PC-9 (cell line): Measurements from ENCODE around the gene DUSP2. TPM values are rescaled to one million over a fixed set of nuclear protein-coding genes. Genes with fewer than 3 reads are reported as not detected.

ENCODE experiments used
- BruUV-seq: library from RNA; stranded (reverse); fragments of 400-500 nt; replicated peaks from 2 replicates; lab custom pipeline; 2021; lab: Mats Ljungman, UMichigan
- CTCF ChIA-PET: fragments of 300-600 bp; sonication (Branson Sonifier 250); formaldehyde crosslinking; loops from one replicate; lab custom pipeline; 2022; ENCODE audit warnings: antibody characterized with exemption; lab: Charles Lee
- POLR2A ChIA-PET: fragments of 300-600 bp; sonication (Branson Sonifier 250); formaldehyde crosslinking; loops from one replicate; lab custom pipeline; 2022; ENCODE audit warnings: antibody characterized with exemption; ENCODE audit not compliant: unreplicated experiment; lab: Charles Lee
- DNase-seq, 2 experiments: peaks; one replicate each; pipeline versions ENCODE4 v3.0.0 to v3.0.0-alpha.2; 2015 to 2022; ENCODE audit warnings: mixed read lengths in 1 of 2
- H2AFZ ChIP-seq: fragments of 200-600 bp; sonication (generic); 2 replicates; pipeline ENCODE4 v1.8.1; 2017; ENCODE audit warnings: antibody characterized with exemption
- H3F3A ChIP-seq: fragments of 200-600 bp; sonication (generic); 2 replicates; pipeline ENCODE4 v1.8.1; 2017; ENCODE audit warnings: antibody characterized with exemption, mild to moderate bottlenecking, low read depth; ENCODE audit not compliant: insufficient read depth
- H3K27ac ChIP-seq: fragments of 200-600 bp; sonication (generic); 2 replicates; pipeline ENCODE4 v1.6.1; 2016; ENCODE audit warnings: mixed run types
- H3K27me3 ChIP-seq: fragments of 200-600 bp; sonication (generic); 2 replicates; pipeline ENCODE4 v1.6.1; 2016; ENCODE audit warnings: low read depth, mixed run types; ENCODE audit not compliant: insufficient read depth
- H3K36me3 ChIP-seq: fragments of 200-600 bp; sonication (generic); 2 replicates; pipeline ENCODE4 v1.6.1; 2016; ENCODE audit warnings: low read depth, mixed run types
- H3K4me1 ChIP-seq: fragments of 200-600 bp; sonication (generic); replicated peaks from 2 replicates; pipeline ENCODE4 v1.6.1; 2016; ENCODE audit warnings: mixed run types; ENCODE audit not compliant: insufficient read depth
- H3K4me2 ChIP-seq: fragments of 200-600 bp; sonication (generic); 2 replicates; pipeline ENCODE4 v1.6.1; 2017; ENCODE audit warnings: mixed run types
- H3K4me3 ChIP-seq: fragments of 200-600 bp; sonication (generic); 2 replicates; pipeline ENCODE4 v1.6.1; 2016; ENCODE audit warnings: mixed run types
- H3K79me2 ChIP-seq: fragments of 200-600 bp; sonication (generic); 2 replicates; pipeline ENCODE4 v1.6.1; 2017; ENCODE audit warnings: low read depth, mixed run types
- H3K9me2 ChIP-seq: fragments of 200-600 bp; sonication (generic); 2 replicates; pipeline ENCODE4 v1.8.1; 2017; ENCODE audit warnings: mild to moderate bottlenecking; ENCODE audit not compliant: insufficient read depth
- H3K9me3 ChIP-seq: fragments of 200-600 bp; sonication (generic); 2 replicates; pipeline ENCODE4 v1.8.1; 2016; ENCODE audit warnings: low read depth; ENCODE audit not compliant: insufficient read depth
- H4K20me1 ChIP-seq: fragments of 200-600 bp; sonication (generic); 2 replicates; pipeline ENCODE4 v1.8.1; 2017; ENCODE audit not compliant: insufficient read depth
- EZH2 ChIP-seq: fragments of 200-600 bp; sonication (generic); IDR thresholded peaks from 2 replicates; pipeline ENCODE4 v1.8.0; 2017; ENCODE audit warnings: antibody characterized with exemption, low read depth
- intact Hi-C: fragments of 100-400 bp; cut with micrococcal nuclease; formaldehyde crosslinking; loops from one replicate; pipeline ENCODE4 v1.10.0; 2022; ENCODE audit not compliant: unreplicated experiment
- total RNA-seq: library from RNA; stranded (reverse); gene quantifications from 2 replicates; pipeline ENCODE4 v1.2.3, GENCODE V29; 2021
- TF ChIP-seq, protein P1 (sequence below): fragments of 200-600 bp; sonication (generic); conservative IDR thresholded peaks from 2 replicates; pipeline ENCODE4 v1.6.1; 2017; ENCODE audit warnings: mixed run types, antibody characterized with exemption, mild to moderate bottlenecking, moderate library complexity

The DUSP2 gene
- total RNA-seq, 1 experiment from 2014 or later: 4.0 TPM

- no peak overlapping the region for H3K27ac ChIP-seq
- no peak for TF ChIP-seq EZH2
- TF ChIP-seq, protein P1, sequence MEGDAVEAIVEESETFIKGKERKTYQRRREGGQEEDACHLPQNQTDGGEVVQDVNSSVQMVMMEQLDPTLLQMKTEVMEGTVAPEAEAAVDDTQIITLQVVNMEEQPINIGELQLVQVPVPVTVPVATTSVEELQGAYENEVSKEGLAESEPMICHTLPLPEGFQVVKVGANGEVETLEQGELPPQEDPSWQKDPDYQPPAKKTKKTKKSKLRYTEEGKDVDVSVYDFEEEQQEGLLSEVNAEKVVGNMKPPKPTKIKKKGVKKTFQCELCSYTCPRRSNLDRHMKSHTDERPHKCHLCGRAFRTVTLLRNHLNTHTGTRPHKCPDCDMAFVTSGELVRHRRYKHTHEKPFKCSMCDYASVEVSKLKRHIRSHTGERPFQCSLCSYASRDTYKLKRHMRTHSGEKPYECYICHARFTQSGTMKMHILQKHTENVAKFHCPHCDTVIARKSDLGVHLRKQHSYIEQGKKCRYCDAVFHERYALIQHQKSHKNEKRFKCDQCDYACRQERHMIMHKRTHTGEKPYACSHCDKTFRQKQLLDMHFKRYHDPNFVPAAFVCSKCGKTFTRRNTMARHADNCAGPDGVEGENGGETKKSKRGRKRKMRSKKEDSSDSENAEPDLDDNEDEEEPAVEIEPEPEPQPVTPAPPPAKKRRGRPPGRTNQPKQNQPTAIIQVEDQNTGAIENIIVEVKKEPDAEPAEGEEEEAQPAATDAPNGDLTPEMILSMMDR: no peak
- no peaks in the 10 kb centered on the region for H3F3A ChIP-seq
- no peaks in the 10 kb centered on the region for H3K9me3 ChIP-seq
- no peak for DNase-seq
- no peak overlapping the region for H2AFZ ChIP-seq
- peaks cover 25% of the 10 kb centered on the region for H3K27me3 ChIP-seq
- ChIA-PET CTCF (no interaction called here), POLR2A (no interaction called here)
- no peaks in the 10 kb centered on the region for H3K36me3 ChIP-seq
- intact Hi-C loops: no loop called here
- BruUV-seq: no TSS peak
- no peaks in the 10 kb centered on the region for H4K20me1 ChIP-seq
- H3K4me3 ChIP-seq: no peak overlapping the region
- no peaks in the 10 kb centered on the region for H3K4me1 ChIP-seq
- H3K79me2 ChIP-seq: no peaks in the 10 kb centered on the region
- H3K9me2 ChIP-seq: no peaks in the 10 kb centered on the region
- no peak overlapping the region for H3K4me2 ChIP-seq
These were observed 38.1 kb downstream of the DUSP2 start for GRCh38 chr2:96106991-96107707.

DNA sequence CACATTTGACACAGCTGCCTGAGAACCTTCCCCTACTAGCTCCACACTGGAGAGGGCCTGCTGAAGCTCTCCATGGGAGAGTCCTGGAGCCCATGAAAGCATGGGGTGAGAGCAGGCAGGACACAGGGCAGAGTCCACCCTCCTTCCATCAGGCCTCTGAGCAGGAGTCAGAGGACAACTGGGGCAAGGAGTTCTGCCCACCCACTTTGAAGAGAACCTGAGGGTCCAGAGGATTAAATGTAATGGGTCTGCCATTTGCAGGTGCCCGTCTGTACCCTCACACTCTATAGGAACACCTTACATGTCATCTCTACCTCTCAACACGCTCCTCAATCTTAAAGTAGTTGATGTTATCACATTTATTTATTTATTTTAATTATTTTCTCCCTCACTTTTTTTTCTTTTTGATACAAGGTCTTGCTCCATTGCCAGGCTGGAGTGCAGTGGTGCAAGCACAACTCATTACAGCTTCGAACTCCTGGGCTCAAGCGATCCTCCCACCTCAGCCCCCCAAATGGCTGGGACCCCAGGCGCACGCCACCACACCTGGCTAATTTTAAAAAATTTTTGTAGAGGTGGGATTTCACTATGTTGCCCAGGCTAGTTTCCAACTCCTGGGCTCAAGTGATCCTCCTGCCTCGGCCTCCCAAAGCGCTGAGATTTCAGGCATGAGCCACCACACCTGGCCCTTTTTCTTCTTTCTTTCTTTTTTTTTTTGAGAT, 39.1 kb downstream of the DUSP2 start:
- no peak for DNase-seq
- Histone ChIP-seq H3F3A (no peaks in the 10 kb centered on the region), H3K27me3 (peaks cover 27% of the 10 kb centered on the region), H3K27ac (no peak overlapping the region), H3K9me2 (no peaks in the 10 kb centered on the region), H3K9me3 (no peaks in the 10 kb centered on the region), H2AFZ (no peak overlapping the region), H3K79me2 (no peaks in the 10 kb centered on the region), H4K20me1 (no peaks in the 10 kb centered on the region), H3K4me1 (no peaks in the 10 kb centered on the region), H3K36me3 (no peaks in the 10 kb centered on the region), H3K4me3 (no peak overlapping the region), H3K4me2 (no peak overlapping the region)
- intact Hi-C loops: no loop called here
- ChIA-PET POLR2A (no interaction called here), CTCF (no interaction called here)
- no peak for TF ChIP-seq EZH2
- TF ChIP-seq, protein P1: no peak
- BruUV-seq: no TSS peak

- H3K9me3 ChIP-seq: no peaks in the 10 kb centered on the region
- H4K20me1 ChIP-seq: no peaks in the 10 kb centered on the region
- no peaks in the 10 kb centered on the region for H3K79me2 ChIP-seq
- TF ChIP-seq, protein P1: no peak
- no peak for TF ChIP-seq EZH2
- no TSS peak for BruUV-seq
- no peak for DNase-seq
- H2AFZ ChIP-seq: no peak overlapping the region
- H3K27ac ChIP-seq: no peak overlapping the region
- no peak overlapping the region for H3K4me3 ChIP-seq
- ChIA-PET POLR2A (no interaction called here), CTCF (no interaction called here)
- no peaks in the 10 kb centered on the region for H3K36me3 ChIP-seq
- no peaks in the 10 kb centered on the region for H3F3A ChIP-seq
- intact Hi-C loops: no loop called here
- H3K4me1 ChIP-seq: no peaks in the 10 kb centered on the region
- no peak overlapping the region for H3K4me2 ChIP-seq
- peaks cover 21% of the 10 kb centered on the region for H3K27me3 ChIP-seq
- no peaks in the 10 kb centered on the region for H3K9me2 ChIP-seq
These were observed 39.9 kb downstream of the DUSP2 start for GRCh38 chr2:96105152-96105915.
